A673 (cell line): ENCODE measurements around the gene PIWIL4.

ENCODE experiments used
- CTCF ChIP-seq: fragments of 300-800, 200-600 bp; sonication (generic); conservative IDR thresholded peaks from 2 replicates; pipeline ENCODE4 v1.5.1; 2017; ENCODE audit warnings: low read depth, mild to moderate bottlenecking, antibody characterized with exemption, low read length, moderate library complexity, mixed read lengths
- EZH2 ChIP-seq: fragments of 200-600 bp; sonication (generic); IDR thresholded peaks from 2 replicates; pipeline ENCODE4 v1.6.1; 2017; ENCODE audit warnings: borderline replicate concordance, low read depth, mild to moderate bottlenecking, mixed read lengths, antibody characterized with exemption, low read length; ENCODE audit not compliant: poor library complexity, severe bottlenecking

GRCh38 chr11:94623120-94623735, 56.1 kb downstream of the PIWIL4 start:
- TF ChIP-seq CTCF (peak; percentile 90), EZH2 (no peak)
